ENCODE results near the gene SPO11.
A peak's percentile ranks its signal among the peaks of the same experiment; 100 is the strongest.

Gene SPO11

DNA sequence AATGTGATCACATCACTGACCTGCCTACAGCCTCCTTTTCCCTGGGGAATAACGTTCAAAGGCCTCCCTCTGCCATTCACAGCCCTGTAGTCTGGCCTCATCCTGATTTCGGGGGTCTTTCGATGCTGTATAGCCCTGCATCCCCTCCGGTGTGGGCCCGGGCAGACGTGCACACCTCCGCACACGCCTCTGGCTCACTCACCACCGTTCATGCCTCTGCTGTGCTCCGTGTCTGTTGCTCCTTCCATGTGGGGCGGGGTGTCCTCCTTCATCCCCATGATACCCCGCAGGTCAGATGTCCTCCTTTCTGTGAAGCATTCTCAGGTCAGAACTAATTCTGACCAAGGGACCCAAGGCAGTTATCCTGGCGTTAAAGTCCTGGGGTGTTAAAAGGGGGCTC is 47.7 kb downstream of the SPO11 start:
- DNase-seq = no peak

GRCh38 chr20:57378107-57378506 is 48.5 kb downstream of the SPO11 start:
- DNase-seq = no peak

DNA sequence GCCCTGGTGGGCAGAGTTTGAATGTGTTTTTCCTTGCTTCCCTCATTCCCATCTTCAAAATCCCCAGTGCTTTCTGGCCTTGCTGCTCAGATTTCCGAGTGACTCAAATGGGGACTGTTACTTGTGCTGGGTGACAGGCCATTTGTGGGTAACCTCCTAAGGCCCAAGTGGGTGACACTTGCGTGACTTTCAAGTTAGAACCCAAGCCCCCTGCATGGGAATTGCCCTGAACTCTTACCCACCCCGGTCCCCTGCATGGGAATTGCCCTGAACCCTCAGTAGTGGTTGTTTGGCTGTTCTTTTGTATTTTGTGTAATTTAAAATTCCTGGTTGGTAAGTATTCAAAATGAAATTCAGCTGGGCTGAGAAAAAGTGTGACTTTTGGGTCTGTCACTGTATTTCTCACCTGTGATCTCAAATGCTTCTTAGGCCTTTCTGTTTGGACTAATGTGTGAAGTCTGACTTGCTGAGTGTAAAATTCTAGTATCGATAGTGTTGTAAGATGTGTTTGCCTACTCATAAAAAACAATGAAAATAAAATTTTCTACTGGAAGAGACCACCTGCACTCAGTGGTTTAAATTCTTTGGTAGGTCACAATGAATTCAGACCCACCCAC is 49.2 kb downstream of the SPO11 start:
- no peak for DNase-seq

DNA sequence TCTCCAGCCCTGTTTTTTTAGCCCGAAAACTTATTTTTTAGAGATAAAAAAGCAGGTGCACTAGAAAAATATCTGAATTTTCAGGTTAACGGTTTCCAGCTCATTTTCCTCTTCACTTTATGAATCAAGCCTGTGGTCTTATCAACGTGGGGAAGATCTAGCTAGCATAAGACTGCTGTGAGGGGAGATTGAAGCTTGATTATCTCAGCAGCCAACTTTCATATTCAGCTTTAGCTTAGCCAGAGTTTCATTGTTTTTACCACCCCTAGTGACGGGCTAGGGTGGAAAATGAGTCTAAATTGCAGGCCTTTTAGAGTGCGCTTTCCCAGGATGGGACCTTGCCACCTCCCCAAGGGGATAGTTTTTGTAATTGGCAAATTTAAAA is 49.7 kb downstream of the SPO11 start:
- no peak for DNase-seq

DNA sequence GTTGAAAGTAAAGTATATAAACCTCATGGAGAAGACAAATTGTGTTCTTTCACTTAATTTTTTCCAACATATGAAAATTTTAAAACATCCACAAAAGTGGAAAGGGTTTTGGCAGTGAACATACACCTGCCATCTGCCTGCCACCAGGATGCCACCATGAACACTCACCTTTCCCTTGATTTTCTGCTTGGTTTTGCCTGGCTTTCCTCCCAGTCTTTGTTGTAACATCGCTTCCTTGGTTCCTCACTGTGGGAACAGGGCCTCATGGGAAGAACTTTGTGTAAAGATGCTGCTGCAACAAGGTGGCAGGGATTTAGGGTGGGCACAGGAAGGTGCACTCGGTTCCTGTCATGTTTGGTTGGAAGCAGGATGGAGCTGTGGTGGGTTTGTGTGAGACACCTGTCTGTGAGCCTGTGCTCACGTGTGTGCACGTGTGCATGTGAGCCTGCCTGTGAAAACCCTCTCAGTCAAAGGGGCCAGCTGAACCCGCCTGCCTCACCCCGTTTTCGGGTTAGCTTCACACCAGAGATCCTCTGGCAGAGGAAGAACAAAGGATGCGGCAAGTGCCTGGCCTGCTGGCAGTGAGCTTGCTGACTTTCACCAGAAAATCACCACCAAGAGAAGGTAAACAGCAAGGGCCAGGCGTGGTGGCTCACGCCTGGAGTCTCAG is 50.6 kb downstream of the SPO11 start:
- DNase-seq = no peak

DNA sequence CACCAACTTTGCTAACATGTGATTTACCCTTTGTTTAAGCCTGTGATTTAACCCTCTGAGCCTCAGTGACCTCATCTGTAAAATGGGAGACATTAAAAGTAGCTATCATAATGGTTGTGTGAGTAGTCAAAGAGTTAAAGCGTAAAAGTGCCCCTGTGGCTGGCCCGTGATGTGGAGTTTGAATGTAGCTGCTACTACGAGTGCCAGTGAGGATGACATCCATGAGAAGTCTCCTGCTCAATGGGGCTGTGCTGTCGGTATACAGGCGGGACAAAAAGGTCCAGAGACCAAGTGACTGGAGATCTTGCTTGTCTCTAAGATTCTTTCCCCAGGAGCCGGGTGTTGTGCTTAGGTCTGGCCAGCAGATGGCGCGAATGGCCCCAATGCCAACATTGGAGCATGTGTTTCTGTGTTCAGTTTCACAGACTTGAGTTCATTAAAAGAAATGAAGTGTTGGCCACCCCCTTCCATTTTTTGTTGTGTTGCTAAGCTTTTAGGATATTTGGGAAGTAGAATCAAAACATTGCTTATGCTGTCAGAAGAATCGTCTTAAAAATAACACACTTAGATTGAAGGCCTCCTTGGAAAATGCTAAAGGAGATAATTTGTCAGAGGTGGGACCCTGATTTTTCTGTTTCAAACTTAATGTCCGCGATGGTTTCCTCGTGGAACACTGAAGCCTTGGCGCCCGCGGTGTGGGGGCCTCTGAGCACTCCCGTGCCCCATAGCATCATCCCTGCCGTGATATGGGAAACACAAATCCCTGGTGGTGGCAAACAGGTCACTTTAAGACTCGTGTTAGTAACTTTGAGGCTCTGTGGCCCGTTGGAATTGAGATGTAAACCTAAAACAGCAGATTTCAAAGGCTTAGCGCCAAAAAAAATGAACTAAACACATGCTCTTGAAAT is 52.2 kb downstream of the SPO11 start:
- DNase-seq = peak; percentile 82 to 89

GRCh38 chr20:57382516-57382915 is 52.9 kb downstream of the SPO11 start:
- DNase-seq = no peak

GRCh38 chr20:57383447-57384347 is 54.1 kb downstream of the SPO11 start:
- DNase-seq = no peak

DNA sequence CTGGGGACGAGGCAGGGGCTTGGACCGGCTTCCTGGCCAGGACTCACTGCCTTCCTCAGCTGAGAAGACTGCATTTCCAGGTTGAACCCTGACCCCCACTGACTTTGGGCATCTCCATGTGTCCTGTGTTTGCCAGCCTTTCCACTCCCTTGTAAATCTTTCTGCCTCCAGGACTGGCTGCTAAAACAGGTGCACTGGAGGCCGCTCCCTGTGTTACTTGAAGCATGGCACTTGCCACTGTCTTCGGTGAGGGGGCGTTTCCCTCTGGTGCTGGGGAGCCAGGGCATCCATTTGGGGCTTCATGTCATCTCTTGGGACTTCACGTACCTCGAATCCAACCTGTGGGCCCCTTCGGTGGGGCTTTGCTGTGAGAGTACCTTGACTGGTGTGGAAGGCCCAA is 54.9 kb downstream of the SPO11 start:
- DNase-seq = no peak

- no peak for DNase-seq
Measured at GRCh38 chr20:57384953-57385761, 55.6 kb downstream of the SPO11 start.

DNA sequence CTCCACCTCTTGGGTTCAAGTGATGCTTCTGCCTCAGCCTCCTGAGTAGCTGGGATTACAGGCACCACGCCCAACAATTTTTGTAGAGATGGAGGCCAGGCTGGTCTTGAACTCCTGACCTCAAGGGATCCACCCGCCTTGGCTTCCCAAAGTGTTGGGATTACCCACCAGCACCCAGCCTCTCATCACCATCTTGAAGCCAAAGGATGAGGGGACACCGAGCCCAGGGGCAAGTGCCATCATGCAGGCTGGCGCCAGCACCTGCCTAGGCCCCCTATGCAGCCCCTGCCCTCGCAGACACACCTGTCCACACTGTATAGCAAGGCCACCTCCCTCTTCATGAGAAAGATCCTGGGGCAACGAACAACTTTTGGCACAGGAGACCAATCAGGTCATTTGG is 56.3 kb downstream of the SPO11 start:
- DNase-seq = no peak

GRCh38 chr20:57386762-57387161 is 57.2 kb downstream of the SPO11 start:
- no peak for DNase-seq

- DNase-seq = no peak
Measured at GRCh38 chr20:57387463-57387862, 57.9 kb downstream of the SPO11 start.

- no peak for DNase-seq
Measured at GRCh38 chr20:57387945-57388371, 58.4 kb downstream of the SPO11 start.

GRCh38 chr20:57388953-57389694 is 59.5 kb downstream of the SPO11 start:
- peak; percentile 42 to 63 for DNase-seq

GRCh38 chr20:57389695-57390603 is 60.3 kb downstream of the SPO11 start:
- DNase-seq = peak; percentile 31 to 61

- DNase-seq = peak; percentile 70 to 87
Measured at GRCh38 chr20:57390604-57391438, 61.2 kb downstream of the SPO11 start, which contains the start of gene RBM38. TSS of gene RBM38 (plus strand) at chr20:57391396. CDS start at chr20:57391582, 186 bp downstream.

GRCh38 chr20:57391439-57392301 is 62.1 kb downstream of the SPO11 start:
- DNase-seq = peak; percentile 38 to 72
